Frontal cortex (tissue), 4 donors: Measurements from ENCODE around the gene ANKRD13D. TPM values are rescaled to one million over a fixed set of nuclear protein-coding genes. Genes with fewer than 3 reads are reported as not detected.

ENCODE experiments used
- DNase-seq, 2 donors: peaks; one replicate each; pipeline ENCODE4 v3.0.0; 2012; ENCODE audit warnings: low spot score in 2 of 2
- FAIRE-seq: peaks from 2 replicates; lab custom pipeline; 2012; peaks lifted over from hg19 to GRCh38; lab: Jason Lieb, UNC
- total RNA-seq: library from RNA; depleted of rRNA; stranded (reverse); fragments of >200 nt; gene quantifications from one replicate; pipeline ENCODE4 v1.2.3, GENCODE V29; 2014
- donor health status: control.
- donor health status: control.
- donor health status: control.

ANKRD13D gene
- total RNA-seq, 1 donor from 2014 or later, result 55.8 TPM

GRCh38 chr11:67300756-67301312 lies 11.7 kb downstream of the ANKRD13D start:
- FAIRE-seq (no peak), DNase-seq (no peak)

GRCh38 chr11:67301313-67301921 lies 12.3 kb downstream of the ANKRD13D start:
- DNase-seq (no peak), FAIRE-seq (no peak)

GRCh38 chr11:67301951-67302516 lies 12.9 kb downstream of the ANKRD13D start:
- FAIRE-seq (no peak), DNase-seq (peak in 1 of 2 donors; percentile 66)

- DNase-seq, result no peak
- FAIRE-seq, result no peak
These were observed 13.5 kb downstream of the ANKRD13D start for GRCh38 chr11:67302571-67303131.

GRCh38 chr11:67303132-67303834 lies 14.2 kb downstream of the ANKRD13D start, which contains the start of gene SSH3:
Gene SSH3, plus strand, starts transcription at chr11:67303530. Its CDS starts 96 bp downstream, at chr11:67303626.
- FAIRE-seq, result no peak
- DNase-seq, result peak; percentile 80 to 81

- DNase-seq, result no peak
- no peak for FAIRE-seq
These were observed 14.8 kb downstream of the ANKRD13D start for GRCh38 chr11:67303835-67304411.

GRCh38 chr11:67304511-67305113 lies 15.5 kb downstream of the ANKRD13D start:
- FAIRE-seq, result no peak
- no peak for DNase-seq

- FAIRE-seq (no peak), DNase-seq (no peak)
These were observed 17.9 kb downstream of the ANKRD13D start for GRCh38 chr11:67306769-67307544.

- no peak for DNase-seq
- FAIRE-seq, result no peak
These were observed 18.5 kb downstream of the ANKRD13D start for GRCh38 chr11:67307545-67308001.

GRCh38 chr11:67308031-67308866 lies 19.1 kb downstream of the ANKRD13D start:
- DNase-seq (no peak), FAIRE-seq (no peak)

GRCh38 chr11:67309166-67309565 lies 20.1 kb downstream of the ANKRD13D start:
- FAIRE-seq (no peak), DNase-seq (no peak)

GRCh38 chr11:67309661-67310061 lies 20.6 kb downstream of the ANKRD13D start:
- no peak for FAIRE-seq
- DNase-seq, result no peak

- no peak for DNase-seq
- no peak for FAIRE-seq
These were observed 21.3 kb downstream of the ANKRD13D start for GRCh38 chr11:67310246-67311050.

- DNase-seq (no peak), FAIRE-seq (no peak)
These were observed 22.0 kb downstream of the ANKRD13D start for GRCh38 chr11:67311051-67311555.

- FAIRE-seq (no peak), DNase-seq (no peak)
These were observed 22.5 kb downstream of the ANKRD13D start for GRCh38 chr11:67311556-67312082.

GRCh38 chr11:67312187-67313021 lies 23.3 kb downstream of the ANKRD13D start:
- FAIRE-seq (no peak), DNase-seq (no peak)
